Pancreas (tissue), 10 donors: ENCODE measurements around the gene MFN2. TPM values are rescaled to one million over a fixed set of nuclear protein-coding genes. Genes with fewer than 3 reads are reported as not detected.

Experiments used
- ATAC-seq, 4 donors: fragments of 200-7000 bp; cut with Tn5 transposase; one replicate each; pipeline versions ENCODE4 v1.8.0 to v1.9.1; 2020; ENCODE audit warnings: mild to moderate bottlenecking in 4 of 4, moderate library complexity in 4 of 4
- DNase-seq, 6 donors: peaks; one replicate each; pipeline ENCODE4 v3.0.0-alpha.2; 2020
- FAIRE-seq: peaks from 2 replicates; lab custom pipeline; 2012; peaks lifted over from hg19 to GRCh38; lab: Jason Lieb, UNC
- H3K27ac ChIP-seq, 4 donors: fragments of 200-600 bp; sonication (generic); 1 replicate in 3 of 4; 2 replicates in 1 of 4; pipeline versions ENCODE4 v1.5.0 to v1.8.0; 2020
- H3K27me3 ChIP-seq, 4 donors: fragments of 200-600 bp; one replicate each; pipeline ENCODE4 v1.8.0; 2021
- H3K36me3 ChIP-seq, 3 donors: fragments of 200-600 bp; sonication (generic) in 1 of 3; one replicate each; pipeline versions ENCODE4 v1.5.0 to v1.8.0; 2020 to 2021
- H3K4me1 ChIP-seq, 3 donors: fragments of 200-600 bp; one replicate each; pipeline ENCODE4 v1.8.0; 2021
- H3K4me3 ChIP-seq, 4 donors: fragments of 200-600 bp; sonication (generic) in 2 of 4; one replicate each; pipeline versions ENCODE4 v1.5.0 to v1.8.0; 2020 to 2021
- H3K9me3 ChIP-seq, 4 donors: fragments of 200-600 bp; one replicate each; pipeline ENCODE4 v1.8.0; 2021
- CTCF ChIP-seq, 4 donors: fragments of 200-600 bp; sonication (generic) in 3 of 4; IDR thresholded peaks; one replicate each; pipeline versions ENCODE4 v1.5.0 to v1.8.0; 2021; ENCODE audit warnings: antibody characterized with exemption in 4 of 4
- WGBS, 2 donors: extraction: QIAGEN DNeasy Blood & Tissue Kit; methylation state at CpG; one replicate each; pipeline ENCODE4 v1.1.7; 2013; 5-methylcytosine and 5-hydroxymethylcytosine counted together
- intact Hi-C, 3 donors: fragments of 100-400 bp; cut with DNase I; formaldehyde crosslinking; loops; one replicate each; pipeline versions ENCODE4 v1.11.1 to v1.14.2; 2022
- microRNA-seq, 2 donors: library from miRNA; unstranded; fragments of <30 nt; microRNA quantifications; one replicate each; pipeline versions ENCODE4 to v1.1.0, GENCODE V29; 2019 to 2020
- polyA plus RNA-seq, 2 donors: library from polyadenylated mRNA; stranded (reverse); fragments of 200-250 nt; gene quantifications; one replicate each; pipeline ENCODE4 v1.2.3, GENCODE V29; 2013
- total RNA-seq, 6 donors: library from RNA; stranded (reverse); fragmentation: NEBNext Ultra II Directional in 4 of 6; extraction: Animal tissue kit (Norgen Biotek cat#: 25700) in 4 of 6; gene quantifications; one replicate each; pipeline versions ENCODE4 v1.2.1 to v1.2.4, GENCODE V29; 2021 to 2023
- donor health status: healthy with polysubstance abuse.
- donor health status: DM: no; HTN: no; CAD: no; lungs with moderate emphysema.
- donor health status: DM: no; HTN: no; CAD: no.
- donor health status: control.
- donor health status: control.
- donor health status: Bipolar disorder and iron deficiency.
- donor health status: DM: yes; HTN: yes; CAD: no.
- donor health status: DM: no; HTN: no; CAD: no.
- donor health status: DM: no; HTN: no; CAD: no.
- donor health status: DM: yes; HTN: yes; CAD: no.

Gene MFN2
- total and polyA plus RNA-seq, 8 donors: 13.7 to 34.4 (median 24.8) TPM

DNA sequence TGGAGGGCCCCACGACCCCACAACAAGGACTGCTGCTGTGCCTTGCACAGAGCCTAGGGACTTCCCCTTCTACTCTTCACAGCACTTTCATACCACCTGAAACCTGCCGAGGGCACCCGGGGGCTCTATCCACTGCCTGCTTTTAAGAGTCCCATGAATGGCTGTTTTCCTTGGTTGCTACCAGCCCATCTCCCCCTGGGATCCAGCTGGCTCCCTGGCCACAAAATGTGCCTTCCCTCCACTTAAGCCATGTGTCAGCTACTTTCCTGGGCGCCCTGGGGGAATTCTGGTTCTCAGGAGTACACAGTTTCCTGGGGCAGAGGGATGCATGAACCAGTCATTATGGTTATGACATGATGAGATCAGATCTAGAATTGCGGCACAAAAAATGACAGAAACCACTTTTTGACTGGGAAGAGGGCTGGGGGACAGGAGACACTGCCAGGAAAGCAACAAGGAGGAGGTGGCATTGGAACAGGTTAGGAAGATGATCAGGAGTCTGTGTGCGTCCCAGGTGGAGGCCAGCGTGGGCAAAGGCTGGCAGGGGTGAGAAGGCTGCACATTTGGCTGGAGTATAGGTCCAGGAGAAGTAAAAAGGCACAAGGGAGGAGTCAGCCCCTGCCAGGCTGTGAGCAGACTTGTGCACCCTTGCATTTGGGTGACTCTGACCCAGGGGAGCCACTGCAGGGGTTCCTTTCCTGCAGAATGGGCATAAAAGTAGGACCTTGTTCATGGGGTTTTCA is 79.6 kb downstream of the MFN2 start:
- FAIRE-seq (no peak), DNase-seq (no peak), ATAC-seq (no peak)
- Histone ChIP-seq H3K36me3 (no peaks in the 10 kb centered on the region), H3K27ac (no peak overlapping the region), H3K4me1 (no peaks in the 10 kb centered on the region), H3K4me3 (no peak overlapping the region), H3K27me3 (peaks cover 0 to 5% (median 0%) of the 10 kb centered on the region in 4 donors), H3K9me3 (no peaks in the 10 kb centered on the region)
- 52% methylated on average over 7 of the region's 7 CpGs for WGBS, 2 donors
- intact Hi-C loops: no loop called here
- TF ChIP-seq CTCF (IDR thresholded peaks at IDR 0.05): no peak

GRCh38 chr1:12060500-12060899 is 80.3 kb downstream of the MFN2 start:
- no peak for TF ChIP-seq CTCF (IDR thresholded peaks at IDR 0.05)
- Histone ChIP-seq H3K36me3 (no peaks in the 10 kb centered on the region), H3K4me3 (no peak overlapping the region), H3K4me1 (no peaks in the 10 kb centered on the region), H3K27ac (no peak overlapping the region), H3K27me3 (peaks cover 0 to 8% (median 0%) of the 10 kb centered on the region in 4 donors), H3K9me3 (no peaks in the 10 kb centered on the region)
- intact Hi-C loops: no loop called here
- 83 to 95% methylated on average over 3 of the region's 3 CpGs for WGBS, 2 donors
- ATAC-seq (no peak), FAIRE-seq (no peak), DNase-seq (no peak)

Small RNA genes lying within 50 kb of the gene (microRNA-seq; reads per million reads assigned to microRNA genes)
- gene MIR6729: 0 reads per million in 2 donors

Other genes starting within 250 kb of the MFN2 start
- 10 to 100 TPM; 16.8 to 28.1 (median 22.0) TPM for gene AGTRAP, start 244.3 kb upstream of the MFN2 start, total RNA-seq
- 10 to 100 TPM; 28.5 to 38.5 TPM for gene AGTRAP, start 244.3 kb upstream of the MFN2 start, polyA plus RNA-seq
- gene C1orf167, start 218.3 kb upstream of the MFN2 start, total RNA-seq: under 1 TPM in 1 of 6 donors, not detected in 5; 0.37 TPM
- gene C1orf167, start 218.3 kb upstream of the MFN2 start, polyA plus RNA-seq: 1 to 10 TPM in 1 of 2 donors, under 1 TPM in 1; 0.85 to 1.4 TPM
- 10 to 100 TPM; 12.7 to 18.2 (median 15.6) TPM for gene MTHFR, start 174.5 kb upstream of the MFN2 start, total RNA-seq
- 10 to 100 TPM in 1 of 2 donors, 1 to 10 TPM in 1; 9.6 to 19.1 TPM for gene MTHFR, start 174.5 kb upstream of the MFN2 start, polyA plus RNA-seq
- gene CLCN6, start 174.3 kb upstream of the MFN2 start, total RNA-seq: 10 to 100 TPM in 1 of 6 donors, 1 to 10 TPM in 5; 4.3 to 12.3 (median 6.0) TPM
- 10 to 100 TPM; 13.6 to 16.8 TPM for gene CLCN6, start 174.3 kb upstream of the MFN2 start, polyA plus RNA-seq
- under 1 TPM in 1 of 6 donors, not detected in 5; 0.24 TPM for gene NPPA, start 132.7 kb upstream of the MFN2 start, total RNA-seq
- gene NPPA, start 132.7 kb upstream of the MFN2 start, polyA plus RNA-seq: 1 to 10 TPM in 1 of 2 donors, under 1 TPM in 1; 0.28 to 1.3 TPM
- 1 to 10 TPM in 1 of 6 donors, under 1 TPM in 2, not detected in 3; 0.28 to 1.5 (median 0.31) TPM for gene NPPB, start 121.5 kb upstream of the MFN2 start, total RNA-seq
- 1 to 10 TPM in 1 of 2 donors, under 1 TPM in 1; 0.95 to 1.6 TPM for gene NPPB, start 121.5 kb upstream of the MFN2 start, polyA plus RNA-seq
- gene KIAA2013, start 54.0 kb upstream of the MFN2 start, total RNA-seq: 10 to 100 TPM; 23.9 to 33.8 (median 28.0) TPM
- gene KIAA2013, start 54.0 kb upstream of the MFN2 start, polyA plus RNA-seq: 10 to 100 TPM; 21.0 to 25.3 TPM
- gene PLOD1, start 45.7 kb upstream of the MFN2 start, total RNA-seq: 10 to 100 TPM; 25.3 to 55.2 (median 37.7) TPM
- 10 to 100 TPM; 20.0 to 30.5 TPM for gene PLOD1, start 45.7 kb upstream of the MFN2 start, polyA plus RNA-seq
- gene MIIP, start 39.1 kb downstream of the MFN2 start, total RNA-seq: 10 to 100 TPM in 5 of 6 donors, 1 to 10 TPM in 1; 9.3 to 17.8 (median 12.3) TPM
- gene MIIP, start 39.1 kb downstream of the MFN2 start, polyA plus RNA-seq: 10 to 100 TPM; 48.4 to 59.1 TPM
- gene TNFRSF8, start 82.9 kb downstream of the MFN2 start, total RNA-seq: under 1 TPM in 5 of 6 donors, not detected in 1; 0.08 to 0.72 (median 0.25) TPM
- gene TNFRSF8, start 82.9 kb downstream of the MFN2 start, polyA plus RNA-seq: under 1 TPM; 0.14 to 0.72 TPM
- gene TNFRSF1B, start 186.5 kb downstream of the MFN2 start, total RNA-seq: 10 to 100 TPM in 2 of 6 donors, 1 to 10 TPM in 4; 2.1 to 20.2 (median 5.9) TPM
- 1 to 10 TPM; 3.5 to 4.0 TPM for gene TNFRSF1B, start 186.5 kb downstream of the MFN2 start, polyA plus RNA-seq
- gene VPS13D, start 249.6 kb downstream of the MFN2 start, total RNA-seq: 10 to 100 TPM; 23.0 to 39.0 (median 25.6) TPM
- 10 to 100 TPM; 13.7 to 16.8 TPM for gene VPS13D, start 249.6 kb downstream of the MFN2 start, polyA plus RNA-seq